ENCODE results near the gene KIAA0408. TPM values are rescaled to one million over a fixed set of nuclear protein-coding genes. Genes with fewer than 3 reads are reported as not detected.

The KIAA0408 gene
- total RNA-seq, 1 experiment from 2014 or later = 0.25 TPM

DNA sequence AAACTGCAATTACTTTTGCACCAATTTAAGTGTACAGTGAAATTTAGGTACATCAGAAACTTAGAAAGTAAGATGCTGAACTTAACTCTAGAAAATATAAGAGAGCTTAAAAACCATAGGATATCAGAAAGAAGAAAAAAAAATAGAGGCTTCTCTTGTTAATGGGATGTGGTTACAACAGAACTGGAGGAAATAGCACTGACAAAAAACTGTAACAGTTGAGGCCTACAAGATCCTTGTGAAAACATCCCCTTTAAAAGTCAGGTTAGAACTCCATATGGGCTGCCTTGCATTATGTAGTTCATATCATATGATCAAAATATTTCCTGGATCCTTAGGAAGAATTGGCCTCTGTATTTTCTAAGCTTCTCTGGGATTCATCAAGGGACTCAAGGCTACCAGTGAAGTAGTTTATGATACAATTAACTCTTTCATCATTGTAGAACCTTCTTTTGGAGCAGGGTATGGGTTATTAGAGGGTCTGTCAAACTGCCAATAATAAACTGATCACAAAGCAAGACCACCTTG is 35.1 kb upstream of the KIAA0408 start:
- intact Hi-C loops (cut with micrococcal nuclease) = no loop called here

More for the DNA sequence above, 35.1 kb upstream of the KIAA0408 start:
- no peak for ATAC-seq
- TF ChIP-seq JUND (IDR thresholded peaks at IDR 0.05) (no peak), POLR2A (IDR thresholded peaks at IDR 0.05; ENCODE audit: borderline replicate concordance, extremely low read depth, insufficient read depth, insufficient read length) (no peak), RAD21 (IDR thresholded peaks at IDR 0.05; ENCODE audit: low read depth) (no peak), SRF (IDR thresholded peaks at IDR 0.05; ENCODE audit: low read depth) (no peak), SP1 (IDR thresholded peaks at IDR 0.05; ENCODE audit: low read depth) (no peak), EZH2 (IDR thresholded peaks at IDR 0.05) (no peak), FOSL1 (IDR thresholded peaks at IDR 0.05; ENCODE audit: low read depth) (no peak), TCF7L2 (IDR thresholded peaks at IDR 0.05; ENCODE audit: borderline replicate concordance, extremely low read depth, insufficient read depth, insufficient read length) (no peak), YY1 (IDR thresholded peaks at IDR 0.05; ENCODE audit: extremely low read depth, insufficient replicate concordance, low read depth, low read length) (no peak), ZFX (IDR thresholded peaks at IDR 0.05) (no peak), POLR2AphosphoS5 (IDR thresholded peaks at IDR 0.05; ENCODE audit: low read depth, low read length) (no peak), CBX3 (IDR thresholded peaks at IDR 0.05; ENCODE audit: low read depth) (no peak)
- TF ChIP-seq, protein P1, sequence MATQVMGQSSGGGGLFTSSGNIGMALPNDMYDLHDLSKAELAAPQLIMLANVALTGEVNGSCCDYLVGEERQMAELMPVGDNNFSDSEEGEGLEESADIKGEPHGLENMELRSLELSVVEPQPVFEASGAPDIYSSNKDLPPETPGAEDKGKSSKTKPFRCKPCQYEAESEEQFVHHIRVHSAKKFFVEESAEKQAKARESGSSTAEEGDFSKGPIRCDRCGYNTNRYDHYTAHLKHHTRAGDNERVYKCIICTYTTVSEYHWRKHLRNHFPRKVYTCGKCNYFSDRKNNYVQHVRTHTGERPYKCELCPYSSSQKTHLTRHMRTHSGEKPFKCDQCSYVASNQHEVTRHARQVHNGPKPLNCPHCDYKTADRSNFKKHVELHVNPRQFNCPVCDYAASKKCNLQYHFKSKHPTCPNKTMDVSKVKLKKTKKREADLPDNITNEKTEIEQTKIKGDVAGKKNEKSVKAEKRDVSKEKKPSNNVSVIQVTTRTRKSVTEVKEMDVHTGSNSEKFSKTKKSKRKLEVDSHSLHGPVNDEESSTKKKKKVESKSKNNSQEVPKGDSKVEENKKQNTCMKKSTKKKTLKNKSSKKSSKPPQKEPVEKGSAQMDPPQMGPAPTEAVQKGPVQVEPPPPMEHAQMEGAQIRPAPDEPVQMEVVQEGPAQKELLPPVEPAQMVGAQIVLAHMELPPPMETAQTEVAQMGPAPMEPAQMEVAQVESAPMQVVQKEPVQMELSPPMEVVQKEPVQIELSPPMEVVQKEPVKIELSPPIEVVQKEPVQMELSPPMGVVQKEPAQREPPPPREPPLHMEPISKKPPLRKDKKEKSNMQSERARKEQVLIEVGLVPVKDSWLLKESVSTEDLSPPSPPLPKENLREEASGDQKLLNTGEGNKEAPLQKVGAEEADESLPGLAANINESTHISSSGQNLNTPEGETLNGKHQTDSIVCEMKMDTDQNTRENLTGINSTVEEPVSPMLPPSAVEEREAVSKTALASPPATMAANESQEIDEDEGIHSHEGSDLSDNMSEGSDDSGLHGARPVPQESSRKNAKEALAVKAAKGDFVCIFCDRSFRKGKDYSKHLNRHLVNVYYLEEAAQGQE (IDR thresholded peaks at IDR 0.05; ENCODE audit: low read depth) = no peak
- Histone ChIP-seq H3K27ac (ENCODE audit: low read depth, low read length) (no peak overlapping the region), H3K79me2 (ENCODE audit: insufficient read depth, low read length) (no peaks in the 10 kb centered on the region), H3K4me2 (ENCODE audit: low read length) (no peak overlapping the region), H4K20me1 (ENCODE audit: insufficient read depth) (no peaks in the 10 kb centered on the region), H3K27me3 (ENCODE audit: insufficient read depth, low read length) (no peaks in the 10 kb centered on the region), H3K9ac (ENCODE audit: low read length) (no peak overlapping the region), H2AFZ (ENCODE audit: low read depth, low read length, poor library complexity, severe bottlenecking) (no peak overlapping the region), H3K4me3 (replicated peaks in 1 of 2; ENCODE audit: low read depth in 1 of 2, low read length in 2 of 2) (no peak overlapping the region), H3K9me2 (ENCODE audit: insufficient read depth) (no peaks in the 10 kb centered on the region), H3K36me3 (ENCODE audit: control insufficient read depth in 1 of 2, insufficient read depth in 2 of 2, low read length in 2 of 2) (no peaks in the 10 kb centered on the region), H3K4me1 (ENCODE audit: control insufficient read depth in 1 of 2, insufficient read depth in 2 of 2, low read length in 2 of 2) (no peaks in the 10 kb centered on the region), H3K9me3 (ENCODE audit: control insufficient read depth in 1 of 2, insufficient read depth in 1 of 2, low read depth in 1 of 2, low read length in 2 of 2) (no peaks in the 10 kb centered on the region)
- ChIA-PET CTCF (no interaction called here), POLR2A (no interaction called here), RAD21 (ENCODE audit: low non-redundant PET in 1 of 2, low total read pairs in 2 of 2, uncharacterized antibody in 2 of 2, unreplicated experiment in 2 of 2) (no interaction called here)
- BruUV-seq (replicated peaks) = no TSS peak
- DNase-seq (ENCODE audit: low read depth, low spot score) = no peak
